Activated CD8-positive, alpha-beta memory T cell treated with anti-CD3 and anti-CD28 coated beads for 48 hours (primary cell): ENCODE data around the gene MSH6.

Experiments
- DNase-seq, 3 experiments: peaks; one replicate each; pipeline ENCODE4 v3.0.0-alpha.2; 2020; ENCODE audit warnings: low read depth in 2 of 3, low spot score in 2 of 3

Gene MSH6

GRCh38 chr2:47782671-47783485 is at the start of gene MSH6:
Gene MSH6 (plus strand): TSS chr2:47783145. CDS start chr2:47783234, 89 bp downstream.
- peak; percentile 66 to 83 (median 74) for DNase-seq

- DNase-seq = no peak
Measured at GRCh38 chr2:47735136-47735869, 47.6 kb upstream of the MSH6 start.

GRCh38 chr2:47735912-47736311 is 47.0 kb upstream of the MSH6 start:
- DNase-seq = no peak

GRCh38 chr2:47737191-47737975 is 45.6 kb upstream of the MSH6 start:
- DNase-seq = no peak

- DNase-seq = no peak
Measured at GRCh38 chr2:47738331-47738730, 44.6 kb upstream of the MSH6 start.

GRCh38 chr2:47741101-47741500 is 41.8 kb upstream of the MSH6 start:
- DNase-seq = no peak

- DNase-seq = no peak
Measured at GRCh38 chr2:47741637-47742036, 41.3 kb upstream of the MSH6 start.

GRCh38 chr2:47744074-47744473 is 38.9 kb upstream of the MSH6 start:
- no peak for DNase-seq

- DNase-seq = no peak
Measured at GRCh38 chr2:47747878-47748277, 35.1 kb upstream of the MSH6 start.

GRCh38 chr2:47751856-47752414 is 31.0 kb upstream of the MSH6 start:
- no peak for DNase-seq

GRCh38 chr2:47767497-47767844 is 15.5 kb upstream of the MSH6 start:
- DNase-seq = no peak

GRCh38 chr2:47767880-47768609 is 14.9 kb upstream of the MSH6 start:
- DNase-seq = peak; percentile 31 to 74 (median 69)

GRCh38 chr2:47769318-47769717 is 13.6 kb upstream of the MSH6 start:
- no peak for DNase-seq

GRCh38 chr2:47771211-47771610 is 11.7 kb upstream of the MSH6 start:
- no peak for DNase-seq

- DNase-seq = no peak
Measured at GRCh38 chr2:47772343-47772742, 10.6 kb upstream of the MSH6 start.

- DNase-seq = no peak
Measured at GRCh38 chr2:47774567-47774966, 8.4 kb upstream of the MSH6 start.

- no peak for DNase-seq
Measured at GRCh38 chr2:47777277-47777937, 5.5 kb upstream of the MSH6 start.

GRCh38 chr2:47778698-47779425 is 4.1 kb upstream of the MSH6 start:
- no peak for DNase-seq

- DNase-seq = no peak
Measured at GRCh38 chr2:47779426-47779790, 3.5 kb upstream of the MSH6 start.

GRCh38 chr2:47782381-47782670 is 619 bp upstream of the MSH6 start:
- no peak for DNase-seq
